CD4-positive, CD25-positive, alpha-beta regulatory T cell (primary cell): ENCODE measurements around the gene IFITM2. TPM values are rescaled to one million over a fixed set of nuclear protein-coding genes. Genes with fewer than 3 reads are reported as not detected.

Experiments used
- ATAC-seq, 2 donors: fragments of 150-1000 bp; cut with Tn5 transposase; one replicate each; pipeline ENCODE4 v1.10.0; 2021; ENCODE audit warnings: low read depth in 2 of 2, moderate number of reproducible peaks in 2 of 2, moderate library complexity in 1 of 2
- DNase-seq, 3 donors: peaks; one replicate each; pipeline versions ENCODE4 v3.0.0 to v3.0.0-alpha.2; 2012 to 2022; ENCODE audit warnings: mixed read lengths in 1 of 3
- H3K27ac ChIP-seq: one replicate; pipeline ENCODE4 v1.7.0; 2013; ENCODE audit warnings: mild to moderate bottlenecking, low read length; ENCODE audit not compliant: insufficient read depth, poor library complexity, severe bottlenecking
- H3K27me3 ChIP-seq: one replicate; pipeline ENCODE4 v1.7.0; 2013; ENCODE audit warnings: low read length; ENCODE audit not compliant: control insufficient read depth, insufficient read depth
- H3K36me3 ChIP-seq: one replicate; pipeline ENCODE4 v1.7.0; 2013; ENCODE audit warnings: mild to moderate bottlenecking, low read length, moderate library complexity; ENCODE audit not compliant: control insufficient read depth, insufficient read depth
- H3K4me1 ChIP-seq: 2 replicates; pipeline ENCODE4 v1.7.0; 2013; ENCODE audit warnings: mild to moderate bottlenecking, low read length; ENCODE audit not compliant: insufficient read depth, control insufficient read depth, poor library complexity, severe bottlenecking
- H3K4me3 ChIP-seq: one replicate; pipeline ENCODE4 v1.7.0; 2013; ENCODE audit warnings: low read depth, mild to moderate bottlenecking, low read length, moderate library complexity
- H3K9me3 ChIP-seq, 2 experiments: 1 replicate in 1 of 2; 2 replicates in 1 of 2; pipeline ENCODE4 v1.7.0; 2013; ENCODE audit warnings: low read length in 2 of 2, mild to moderate bottlenecking in 1 of 2, moderate library complexity in 1 of 2; ENCODE audit not compliant: control insufficient read depth in 2 of 2
- H3K27ac Mint-ChIP-seq, 3 donors: one replicate each; pipeline ENCODE4 v1.8.0; 2020 to 2022; ENCODE audit warnings: mild to moderate bottlenecking in 3 of 3, mixed read lengths in 3 of 3, moderate library complexity in 2 of 3
- H3K27me3 Mint-ChIP-seq: one replicate; pipeline ENCODE4 v1.8.0; 2022; ENCODE audit warnings: mild to moderate bottlenecking, mixed read lengths
- H3K36me3 Mint-ChIP-seq: one replicate; pipeline ENCODE4 v1.8.0; 2020; ENCODE audit warnings: mixed read lengths
- H3K4me1 Mint-ChIP-seq, 4 donors: one replicate each; pipeline ENCODE4 v1.8.0; 2020 to 2022; ENCODE audit warnings: mixed read lengths in 4 of 4, mild to moderate bottlenecking in 1 of 4
- H3K4me3 Mint-ChIP-seq, 4 donors: one replicate each; pipeline ENCODE4 v1.8.0; 2020 to 2022; ENCODE audit warnings: mild to moderate bottlenecking in 4 of 4, mixed read lengths in 4 of 4, moderate library complexity in 3 of 4
- H3K9me3 Mint-ChIP-seq, 7 donors: one replicate each; pipeline ENCODE4 v1.8.0; 2020 to 2022; ENCODE audit warnings: mixed read lengths in 7 of 7, mild to moderate bottlenecking in 3 of 7, moderate library complexity in 2 of 7
- polyA plus RNA-seq, 4 donors: library from polyadenylated mRNA; unstranded; fragments of 300-500 nt; fragmentation: Illumina TruSeq; gene quantifications; one replicate each; pipeline ENCODE4 v1.2.3, GENCODE V29; 2021
- total RNA-seq: library from RNA; stranded (reverse); gene quantifications from one replicate; pipeline ENCODE4 v1.2.3, GENCODE V29; 2022

The IFITM2 gene
- total and polyA plus RNA-seq, 5 donors from 2014 or later, result 376 to 2,097 (median 1,834) TPM

DNA sequence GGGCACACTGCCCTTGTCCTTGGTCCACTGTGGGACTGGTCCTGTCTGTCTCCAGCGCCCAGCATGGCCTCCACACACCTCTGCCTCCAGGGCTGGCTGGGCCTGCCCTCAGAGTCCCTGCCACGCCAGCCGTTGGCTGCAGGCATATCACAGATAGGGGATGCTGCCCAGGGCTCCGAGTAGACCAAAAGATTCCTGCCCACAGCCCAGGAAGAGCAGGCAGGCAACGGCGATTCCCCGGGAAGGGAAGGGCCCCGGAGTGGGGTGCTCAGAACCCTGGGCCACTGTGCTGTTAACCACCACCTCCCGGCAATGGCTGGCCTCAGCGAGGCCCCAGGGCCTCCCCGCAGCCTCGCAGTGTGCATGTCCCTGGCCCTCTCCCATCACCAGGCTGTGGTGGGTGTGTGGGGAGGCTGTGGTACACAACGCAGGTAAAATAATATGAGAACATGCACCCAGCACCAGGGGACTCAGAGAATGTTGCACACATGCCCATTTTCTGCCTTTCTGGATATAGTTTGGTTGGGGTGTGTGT, 10.5 kb upstream of the IFITM2 start:
- no peaks in the 10 kb centered on the region for H3K27me3 ChIP-seq
- H3K4me1 ChIP-seq, result peaks cover 18% of the 10 kb centered on the region
- H3K36me3 ChIP-seq, result no peaks in the 10 kb centered on the region
- DNase-seq (no peak), ATAC-seq (no peak)
- Mint-ChIP-seq H3K4me1 (peaks cover 0 to 16% (median 7%) of the 10 kb centered on the region in 4 donors), H3K4me3 (peak overlapping the region in 1 of 4 donors; percentile 4), H3K27me3 (peaks cover 11% of the 10 kb centered on the region), H3K27ac (peak overlapping the region in 1 of 3 donors; percentile 76), H3K36me3 (no peaks in the 10 kb centered on the region), H3K9me3 (no peaks in the 10 kb centered on the region)
- H3K27ac ChIP-seq, result no peak overlapping the region
- H3K4me3 ChIP-seq, result no peak overlapping the region
- no peaks in the 10 kb centered on the region for H3K9me3 ChIP-seq

DNA sequence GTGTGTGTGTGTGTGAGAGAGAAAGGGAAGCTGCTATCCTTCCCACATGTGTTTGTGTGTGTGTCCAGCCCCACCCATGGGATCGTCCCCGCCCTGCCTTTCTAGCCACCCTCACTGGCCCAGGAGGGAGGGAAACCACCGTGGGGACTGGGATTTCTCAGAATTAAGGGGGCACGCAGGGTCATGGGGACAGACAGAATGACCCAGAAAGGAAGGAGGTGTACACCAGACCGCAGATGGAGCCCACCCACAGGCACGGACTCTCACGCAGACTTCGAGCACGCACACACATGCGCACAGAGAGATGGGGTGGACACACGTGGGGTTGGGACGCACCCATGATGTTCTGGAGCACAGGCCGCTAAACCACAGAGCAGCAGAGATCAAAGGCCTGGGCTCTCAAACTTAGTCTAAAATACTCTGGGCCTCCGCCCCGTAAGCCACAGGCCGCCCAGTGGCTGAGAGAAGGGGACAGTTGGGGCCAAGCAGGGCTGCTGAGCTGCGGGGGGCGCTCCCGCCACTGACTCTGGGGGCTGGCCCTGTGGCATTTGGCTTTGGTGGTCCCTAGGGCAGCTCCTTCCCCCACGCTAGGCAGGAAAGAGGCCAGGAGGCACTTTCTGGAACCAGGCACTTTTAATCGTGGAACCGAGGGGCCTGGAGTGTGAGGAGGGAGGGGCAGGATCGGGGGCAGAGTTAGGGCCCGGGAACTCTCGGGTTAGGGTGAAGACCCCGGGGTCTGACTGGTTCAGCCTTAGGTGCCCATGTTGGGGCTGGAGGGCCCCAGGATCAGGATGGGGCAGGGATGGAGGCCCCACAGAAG, 9.8 kb upstream of the IFITM2 start:
- peak; percentile 29 to 47 for ATAC-seq

DNA sequence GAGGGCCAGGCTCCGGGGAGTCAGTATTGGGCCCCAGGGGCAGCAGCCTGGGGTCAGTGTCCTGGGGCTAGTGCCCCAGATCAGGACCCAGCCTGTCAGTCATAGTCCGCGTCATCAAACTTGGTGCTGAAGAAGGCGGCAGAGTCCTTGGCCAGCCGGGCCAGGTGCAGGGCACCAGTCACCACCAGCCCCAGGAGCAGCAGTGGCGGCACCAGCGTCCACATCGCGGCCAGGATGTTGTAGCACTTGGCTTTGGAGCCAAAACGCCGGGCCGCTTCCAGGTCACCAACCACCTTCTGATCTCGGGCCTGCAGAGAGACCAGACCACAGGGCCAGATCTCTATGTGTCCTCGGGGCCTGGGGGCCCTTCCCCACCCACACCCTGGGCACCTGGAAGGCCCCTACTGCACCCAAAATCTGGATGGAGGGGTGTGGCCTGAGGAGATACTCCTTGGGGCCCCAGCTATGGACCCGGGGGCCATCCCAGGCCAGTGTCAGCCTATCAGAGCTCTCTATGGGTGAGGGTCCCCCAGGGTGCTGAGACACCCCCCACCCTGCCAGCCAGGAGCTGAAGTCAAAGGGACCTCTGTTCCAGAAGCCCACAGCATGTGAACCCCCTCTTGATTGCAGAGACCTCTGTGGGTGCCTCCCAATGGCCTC, 9.1 kb upstream of the IFITM2 start:
- no peak overlapping the region for H3K27ac ChIP-seq
- no peak for ATAC-seq

More for the DNA sequence above, 9.8 kb upstream of the IFITM2 start:
- H3K27ac Mint-ChIP-seq, result peak overlapping the region in 2 of 3 donors; percentile 61 to 76
- peaks cover 14% of the 10 kb centered on the region for H3K27me3 Mint-ChIP-seq
- peaks cover 18% of the 10 kb centered on the region for H3K4me1 ChIP-seq
- H3K4me1 Mint-ChIP-seq, result peaks cover 5 to 16% (median 10%) of the 10 kb centered on the region in 4 donors
- DNase-seq, result peak in 2 of 3 donors; percentile 1 to 61
- H3K4me3 Mint-ChIP-seq, result peak overlapping the region in 3 of 4 donors; percentile 4 to 69 (median 25)
- H3K36me3 Mint-ChIP-seq, result no peaks in the 10 kb centered on the region
- no peaks in the 10 kb centered on the region for H3K36me3 ChIP-seq
- H3K9me3 ChIP-seq, result no peaks in the 10 kb centered on the region
- no peaks in the 10 kb centered on the region for H3K27me3 ChIP-seq
- no peak overlapping the region for H3K4me3 ChIP-seq
- no peak overlapping the region for H3K27ac ChIP-seq
- H3K9me3 Mint-ChIP-seq, result no peaks in the 10 kb centered on the region

DNA sequence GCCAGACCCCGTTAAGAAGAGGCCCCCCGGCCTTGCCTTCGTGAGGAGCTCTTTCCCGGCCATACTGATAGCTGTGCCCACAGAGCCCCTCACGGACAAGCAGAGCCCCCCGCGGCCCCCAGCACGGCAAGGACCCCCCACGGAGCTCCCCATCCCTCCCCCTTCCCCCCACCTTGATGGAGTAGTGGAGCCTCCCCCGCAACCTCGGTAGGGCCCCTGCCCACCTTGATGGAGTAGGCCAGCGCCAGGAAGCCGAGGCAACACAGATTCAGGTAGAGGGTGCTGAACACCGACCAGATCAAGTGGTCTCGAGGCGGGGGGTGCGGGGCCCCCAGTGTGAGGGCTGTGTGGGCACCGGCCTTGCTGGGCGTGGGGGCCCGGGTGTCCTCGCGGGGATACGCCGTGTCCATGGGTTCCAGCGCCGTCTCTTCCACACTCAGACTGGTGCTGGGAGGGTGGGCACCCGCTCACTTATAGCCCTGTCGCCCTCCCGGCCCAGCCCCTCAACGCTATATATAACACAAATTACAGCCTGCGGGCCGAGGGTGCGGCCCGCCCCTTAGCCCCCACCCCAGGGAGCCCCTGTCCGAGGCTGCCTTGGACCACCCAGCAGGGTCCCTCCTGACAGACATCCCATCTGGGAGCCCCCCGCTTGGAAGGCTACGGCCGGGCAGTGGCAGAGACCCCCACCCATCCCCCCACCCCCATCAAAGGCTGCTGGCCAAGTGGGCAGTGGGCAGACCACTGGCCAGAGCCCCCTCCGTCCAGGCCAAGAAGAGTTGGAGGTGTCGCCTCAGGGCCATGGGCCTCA, 8.3 kb upstream of the IFITM2 start, which contains the start of gene IFITM5:
IFITM5 (minus strand) TSS at position 446 of the 811 bp plus-strand sequence; CDS start at position 410, 36 bp downstream.
- H3K4me1 ChIP-seq, result peaks cover 18% of the 10 kb centered on the region
- Mint-ChIP-seq H3K4me3 (peak within 1 kb of the TSS in 1 of 4 donors; percentile 16), H3K27me3 (peaks cover 14% of the 10 kb centered on the region), H3K4me1 (peaks cover 6 to 24% (median 14%) of the 10 kb centered on the region in 4 donors), H3K9me3 (no peaks in the 10 kb centered on the region), H3K36me3 (no peaks in the 10 kb centered on the region), H3K27ac (no peak within 1 kb of the TSS)
- H3K9me3 ChIP-seq, result no peaks in the 10 kb centered on the region
- DNase-seq, result no peak
- H3K36me3 ChIP-seq, result no peaks in the 10 kb centered on the region
- ATAC-seq, result no peak
- H3K4me3 ChIP-seq, result no peak within 1 kb of the TSS
- no peak within 1 kb of the TSS for H3K27ac ChIP-seq
- H3K27me3 ChIP-seq, result no peaks in the 10 kb centered on the region

More for the DNA sequence above, 9.1 kb upstream of the IFITM2 start:
- H3K9me3 Mint-ChIP-seq, result no peaks in the 10 kb centered on the region
- H3K36me3 Mint-ChIP-seq, result no peaks in the 10 kb centered on the region
- Histone ChIP-seq H3K36me3 (no peaks in the 10 kb centered on the region), H3K4me3 (no peak overlapping the region), H3K27me3 (no peaks in the 10 kb centered on the region), H3K9me3 (no peaks in the 10 kb centered on the region), H3K4me1 (peaks cover 18% of the 10 kb centered on the region)
- DNase-seq, result no peak
- peaks cover 6 to 20% (median 12%) of the 10 kb centered on the region in 4 donors for H3K4me1 Mint-ChIP-seq
- peaks cover 14% of the 10 kb centered on the region for H3K27me3 Mint-ChIP-seq
- no peak overlapping the region for H3K27ac Mint-ChIP-seq
- H3K4me3 Mint-ChIP-seq, result no peak overlapping the region

DNA sequence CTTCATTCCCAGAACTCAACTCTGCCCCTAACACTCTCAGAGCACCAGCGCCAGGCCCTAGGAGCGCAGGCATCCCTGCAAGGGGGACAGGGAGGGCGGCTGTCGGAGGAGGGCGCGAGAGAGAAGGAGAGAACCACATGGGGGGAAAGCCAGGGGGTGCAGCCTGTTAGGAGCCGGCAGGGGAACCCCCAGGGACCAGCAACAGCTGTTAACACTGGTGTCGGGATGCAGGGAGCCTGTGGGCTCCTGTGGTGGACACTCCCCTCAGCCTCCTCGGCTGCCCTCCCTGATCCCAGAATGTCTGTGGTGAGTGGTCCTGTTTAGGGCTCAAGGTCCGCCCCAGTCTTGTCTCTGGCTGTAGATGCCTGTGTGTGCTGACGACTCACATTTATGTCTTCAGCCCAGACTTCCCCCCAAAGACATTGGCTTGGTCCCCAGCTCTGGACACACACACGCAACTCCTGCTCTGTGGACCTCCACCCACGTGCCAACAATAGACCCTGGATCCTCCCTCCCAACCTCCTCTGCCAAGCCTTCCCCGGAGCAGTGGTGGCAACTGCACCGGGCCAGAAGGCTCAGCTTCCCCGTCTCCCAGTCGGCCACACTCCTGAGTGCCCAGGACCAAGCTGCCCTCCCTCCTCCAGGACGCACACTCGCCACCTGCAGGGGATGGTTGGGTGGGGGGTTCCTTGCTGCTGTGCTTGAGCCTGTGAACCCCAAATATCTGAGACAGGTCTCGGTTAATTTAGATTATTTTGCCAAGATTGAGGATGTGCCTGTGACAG, 7.5 kb upstream of the IFITM2 start:
- DNase-seq (no peak), ATAC-seq (peak in 1 of 2 donors; percentile 9)
- no peak overlapping the region for H3K4me3 ChIP-seq
- no peaks in the 10 kb centered on the region for H3K36me3 ChIP-seq
- no peaks in the 10 kb centered on the region for H3K9me3 ChIP-seq
- no peak overlapping the region for H3K27ac ChIP-seq
- Mint-ChIP-seq H3K4me1 (peaks cover 7 to 28% (median 17%) of the 10 kb centered on the region in 4 donors), H3K27ac (no peak overlapping the region), H3K9me3 (no peaks in the 10 kb centered on the region), H3K4me3 (peak overlapping the region in 1 of 4 donors; percentile 16), H3K36me3 (no peaks in the 10 kb centered on the region), H3K27me3 (peaks cover 14% of the 10 kb centered on the region)
- H3K27me3 ChIP-seq, result no peaks in the 10 kb centered on the region
- H3K4me1 ChIP-seq, result peaks cover 23% of the 10 kb centered on the region

DNA sequence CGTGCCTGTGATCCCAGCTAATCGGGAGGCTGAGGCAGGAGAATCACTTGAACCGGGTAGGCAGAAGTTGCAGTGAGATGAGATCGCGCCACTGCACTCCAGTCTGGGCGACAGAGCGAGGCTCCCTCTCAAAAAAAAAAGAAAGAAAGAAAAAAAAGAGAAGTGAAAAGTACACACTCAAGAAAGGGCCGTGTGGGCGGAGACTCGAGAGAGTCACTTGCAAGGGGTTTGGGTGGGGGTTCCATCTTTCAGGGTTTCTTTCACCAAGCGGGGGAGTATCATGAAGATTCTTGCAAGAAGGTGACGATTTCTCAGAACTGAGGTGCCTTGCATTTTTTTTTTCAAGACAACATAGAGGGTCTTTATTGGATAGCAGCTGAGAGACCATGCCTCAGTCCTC, 4.3 kb upstream of the IFITM2 start:
- H3K9me3 ChIP-seq, result no peaks in the 10 kb centered on the region
- Mint-ChIP-seq H3K4me1 (peaks cover 10 to 40% (median 24%) of the 10 kb centered on the region in 4 donors), H3K4me3 (no peak overlapping the region), H3K27me3 (peaks cover 20% of the 10 kb centered on the region), H3K9me3 (no peaks in the 10 kb centered on the region), H3K27ac (peak overlapping the region in 1 of 3 donors; percentile 4), H3K36me3 (no peaks in the 10 kb centered on the region)
- no peak for ATAC-seq
- no peak for DNase-seq
- H3K36me3 ChIP-seq, result no peaks in the 10 kb centered on the region
- no peak overlapping the region for H3K27ac ChIP-seq
- H3K4me1 ChIP-seq, result peaks cover 27% of the 10 kb centered on the region
- H3K4me3 ChIP-seq, result no peak overlapping the region
- no peaks in the 10 kb centered on the region for H3K27me3 ChIP-seq
